B cell (primary cell): ENCODE data around the gene DYRK1A. TPM values are rescaled to one million over a fixed set of nuclear protein-coding genes. Genes with fewer than 3 reads are reported as not detected.
A peak's percentile ranks its signal among the peaks of the same experiment; 100 is the strongest.

ENCODE experiments used
- ATAC-seq: fragments of 200-7000 bp; cut with Tn5 transposase; one replicate; pipeline ENCODE4 v1.10.0; 2021; ENCODE audit warnings: low read depth, mild to moderate bottlenecking, moderate number of reproducible peaks, moderate library complexity
- CTCF ChIA-PET: fragments of 350-600 bp; sonication (Branson Sonifier 250); formaldehyde crosslinking; loops from one replicate; lab custom pipeline; 2021; ENCODE audit warnings: antibody characterized with exemption, inconsistent platforms; lab: Charles Lee
- POLR2A ChIA-PET: fragments of 350-600 bp; sonication (Branson Sonifier 250); formaldehyde crosslinking; loops from one replicate; lab custom pipeline; 2021; ENCODE audit warnings: antibody characterized with exemption; lab: Charles Lee
- DNase-seq: peaks from one replicate; pipeline ENCODE4 v3.0.0; 2013
- H2AFZ ChIP-seq: 2 replicates; pipeline ENCODE4 v1.6.1; 2012; ENCODE audit warnings: mild to moderate bottlenecking, low read depth, low read length; ENCODE audit not compliant: insufficient read depth, poor library complexity, severe bottlenecking
- H3K27ac ChIP-seq, 2 donors: 1 replicate in 1 of 2; 2 replicates in 1 of 2; pipeline ENCODE4 v1.5.1; 2012 to 2013; ENCODE audit warnings: low read length in 2 of 2, mild to moderate bottlenecking in 2 of 2, moderate library complexity in 1 of 2
- H3K27me3 ChIP-seq, 4 experiments: fragments of 200-600 bp in 1 of 4; sonication (generic) in 1 of 4; replicated peaks in 1 of 4; 1 replicate in 2 of 4; 2 replicates in 2 of 4; pipeline versions ENCODE4 v1.6.1 to v1.7.0; 2013 to 2016; ENCODE audit warnings: low read length in 3 of 4, mild to moderate bottlenecking in 2 of 4, mixed read lengths in 1 of 4, moderate library complexity in 1 of 4; ENCODE audit not compliant: insufficient read depth in 4 of 4, control insufficient read depth in 3 of 4; ENCODE audit errors: control extremely low read depth in 1 of 4
- H3K36me3 ChIP-seq, 2 experiments: replicated peaks in 1 of 2; 1 replicate in 1 of 2; 2 replicates in 1 of 2; pipeline versions ENCODE4 v1.6.1 to v1.7.1; 2013; ENCODE audit warnings: low read length in 1 of 2; ENCODE audit not compliant: insufficient read depth in 2 of 2, control insufficient read depth in 1 of 2; ENCODE audit errors: control extremely low read depth in 1 of 2, extremely low read depth in 1 of 2
- H3K4me1 ChIP-seq, 2 donors: fragments of 200-600 bp in 1 of 2; sonication (generic) in 1 of 2; 1 replicate in 1 of 2; 2 replicates in 1 of 2; pipeline versions ENCODE4 v1.5.1 to v1.6.1; 2013 to 2017; ENCODE audit warnings: low read length in 2 of 2; ENCODE audit not compliant: control insufficient read depth in 2 of 2, insufficient read depth in 2 of 2
- H3K4me2 ChIP-seq: replicated peaks from 2 replicates; pipeline ENCODE3; 2012; ENCODE audit warnings: mild to moderate bottlenecking, low read depth, low read length; ENCODE audit not compliant: poor library complexity, severe bottlenecking
- H3K4me3 ChIP-seq, 5 experiments: fragments of 200-600 bp in 1 of 5; sonication (generic) in 1 of 5; 1 replicate in 3 of 5; 2 replicates in 2 of 5; pipeline versions ENCODE4 v1.5.1 to v1.7.0; 2011 to 2016; ENCODE audit warnings: low read length in 4 of 5, mild to moderate bottlenecking in 4 of 5, low read depth in 2 of 5, control low read depth in 1 of 5, moderate library complexity in 1 of 5; ENCODE audit not compliant: insufficient read depth in 1 of 5; ENCODE audit errors: control extremely low read depth in 1 of 5, extremely low read depth in 1 of 5
- H3K79me2 ChIP-seq: fragments of 200-600 bp; sonication (generic); one replicate; pipeline ENCODE4 v1.6.0; 2016; ENCODE audit warnings: low read length; ENCODE audit not compliant: control insufficient read depth, insufficient read depth
- H3K9ac ChIP-seq: fragments of 200-600 bp; sonication (generic); 2 replicates; pipeline ENCODE4 v1.6.1; 2017; ENCODE audit warnings: mild to moderate bottlenecking, low read length, moderate library complexity
- H3K9me3 ChIP-seq, 3 donors: one replicate each; pipeline versions ENCODE4 v1.6.1 to v1.7.1; 2013; ENCODE audit warnings: low read length in 2 of 3; ENCODE audit not compliant: control insufficient read depth in 2 of 3, insufficient read depth in 1 of 3; ENCODE audit errors: control extremely low read depth in 1 of 3
- H4K20me1 ChIP-seq: 2 replicates; pipeline ENCODE4 v1.6.0; 2012; ENCODE audit warnings: mild to moderate bottlenecking, low read length; ENCODE audit not compliant: insufficient read depth, control insufficient read depth, poor library complexity, severe bottlenecking
- H3K27ac Mint-ChIP-seq: one replicate; pipeline ENCODE4 v1.8.0; 2021; ENCODE audit warnings: mixed read lengths
- H3K27me3 Mint-ChIP-seq: one replicate; pipeline ENCODE4 v1.8.0; 2021; ENCODE audit warnings: mixed read lengths
- H3K4me1 Mint-ChIP-seq: one replicate; pipeline ENCODE4 v1.8.0; 2021; ENCODE audit warnings: mixed read lengths
- H3K4me3 Mint-ChIP-seq: one replicate; pipeline ENCODE4 v1.8.0; 2021; ENCODE audit warnings: mixed read lengths
- H3K9me3 Mint-ChIP-seq: one replicate; pipeline ENCODE4 v1.8.0; 2022; ENCODE audit warnings: mixed read lengths; ENCODE audit not compliant: insufficient read depth
- EZH2 ChIP-seq: IDR thresholded peaks from 2 replicates; pipeline ENCODE4 v1.6.1; 2012; ENCODE audit warnings: borderline replicate concordance, low read depth, mild to moderate bottlenecking, moderate library complexity, low read length; ENCODE audit not compliant: insufficient read depth, poor library complexity, severe bottlenecking
- WGBS: methylation state at CpG from one replicate; pipeline ENCODE4 v1.1.5; 2013; ENCODE audit warnings: missing lambda C conversion rate; ENCODE audit not compliant: insufficient coverage; 5-methylcytosine and 5-hydroxymethylcytosine counted together
- intact Hi-C: fragments of 100-400 bp; cut with micrococcal nuclease; formaldehyde crosslinking; loops from one replicate; pipeline ENCODE4 v1.10.0; 2022
- polyA plus RNA-seq: library from polyadenylated mRNA; depleted of rRNA; stranded (reverse); fragments of >200 nt; gene quantifications from 2 replicates; pipeline ENCODE4 v1.2.3, GENCODE V29; 2012
- total RNA-seq, 2 donors: library from RNA; stranded (reverse); fragments of 120-200 nt in 1 of 2; gene quantifications; 1 replicate in 1 of 2; 2 replicates in 1 of 2; pipeline versions ENCODE4 v1.2.3 to v1.2.4, GENCODE V29; 2013 to 2022
- TF ChIP-seq, protein P1 (sequence below): fragments of 200-600 bp; IDR thresholded peaks from one replicate; pipeline ENCODE4 v1.8.0; 2022; ENCODE audit warnings: antibody characterized with exemption, mild to moderate bottlenecking

The DYRK1A gene
- total and polyA plus RNA-seq, 2 donors (not counting 1 experiment from before 2014, with no cell fraction given): 46.6 to 147 TPM

DNA sequence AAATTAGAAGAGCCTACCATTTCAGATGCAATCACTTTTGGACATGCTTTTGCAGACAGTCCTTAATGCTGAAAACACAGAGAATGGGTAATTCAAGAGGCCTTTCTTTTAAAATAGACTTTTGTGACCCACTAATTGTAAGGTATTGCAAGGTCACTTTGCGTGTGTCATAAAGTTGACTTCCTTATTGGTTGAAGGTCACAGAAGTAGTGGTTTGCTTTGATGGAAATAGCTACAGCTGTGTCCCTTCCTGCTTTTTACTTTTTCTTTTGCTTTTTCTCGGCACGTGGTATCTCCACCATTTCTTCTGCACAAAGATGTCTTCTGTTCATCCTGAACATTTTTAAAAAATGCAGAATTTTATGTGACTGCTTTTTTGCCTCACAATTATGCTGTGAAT, 146.8 kb downstream of the DYRK1A start:
- H3K27ac Mint-ChIP-seq: peak overlapping the region; percentile 27
- no peaks in the 10 kb centered on the region for H3K27me3 Mint-ChIP-seq
- no peak for TF ChIP-seq EZH2
- TF ChIP-seq, protein P1, sequence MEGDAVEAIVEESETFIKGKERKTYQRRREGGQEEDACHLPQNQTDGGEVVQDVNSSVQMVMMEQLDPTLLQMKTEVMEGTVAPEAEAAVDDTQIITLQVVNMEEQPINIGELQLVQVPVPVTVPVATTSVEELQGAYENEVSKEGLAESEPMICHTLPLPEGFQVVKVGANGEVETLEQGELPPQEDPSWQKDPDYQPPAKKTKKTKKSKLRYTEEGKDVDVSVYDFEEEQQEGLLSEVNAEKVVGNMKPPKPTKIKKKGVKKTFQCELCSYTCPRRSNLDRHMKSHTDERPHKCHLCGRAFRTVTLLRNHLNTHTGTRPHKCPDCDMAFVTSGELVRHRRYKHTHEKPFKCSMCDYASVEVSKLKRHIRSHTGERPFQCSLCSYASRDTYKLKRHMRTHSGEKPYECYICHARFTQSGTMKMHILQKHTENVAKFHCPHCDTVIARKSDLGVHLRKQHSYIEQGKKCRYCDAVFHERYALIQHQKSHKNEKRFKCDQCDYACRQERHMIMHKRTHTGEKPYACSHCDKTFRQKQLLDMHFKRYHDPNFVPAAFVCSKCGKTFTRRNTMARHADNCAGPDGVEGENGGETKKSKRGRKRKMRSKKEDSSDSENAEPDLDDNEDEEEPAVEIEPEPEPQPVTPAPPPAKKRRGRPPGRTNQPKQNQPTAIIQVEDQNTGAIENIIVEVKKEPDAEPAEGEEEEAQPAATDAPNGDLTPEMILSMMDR: no peak
- Histone ChIP-seq H3K4me3 (no peak overlapping the region), H3K36me3 (peaks cover 9 to 71% of the 10 kb centered on the region in 2 experiments), H3K27ac (peak overlapping the region in 1 of 2 donors; percentile 7), H3K9ac (no peak overlapping the region), H3K27me3 (no peaks in the 10 kb centered on the region), H3K79me2 (no peaks in the 10 kb centered on the region), H3K4me1 (no peaks in the 10 kb centered on the region), H3K9me3 (no peaks in the 10 kb centered on the region), H3K4me2 (no peak overlapping the region), H4K20me1 (peaks cover 5% of the 10 kb centered on the region), H2AFZ (no peak overlapping the region)
- WGBS: 83% methylated on average over 2 of the region's 3 CpGs
- H3K4me3 Mint-ChIP-seq: no peak overlapping the region
- ChIA-PET CTCF (no interaction called here), POLR2A (no interaction called here)
- H3K9me3 Mint-ChIP-seq: no peaks in the 10 kb centered on the region
- intact Hi-C loops: loop anchor here (10.0 kb wide), 1 partner anchor 51 kb away; no protein-coding TSS in a partner anchor
- peaks cover 19% of the 10 kb centered on the region for H3K4me1 Mint-ChIP-seq
- ATAC-seq: peak; percentile 31
- no peak for DNase-seq

DNA sequence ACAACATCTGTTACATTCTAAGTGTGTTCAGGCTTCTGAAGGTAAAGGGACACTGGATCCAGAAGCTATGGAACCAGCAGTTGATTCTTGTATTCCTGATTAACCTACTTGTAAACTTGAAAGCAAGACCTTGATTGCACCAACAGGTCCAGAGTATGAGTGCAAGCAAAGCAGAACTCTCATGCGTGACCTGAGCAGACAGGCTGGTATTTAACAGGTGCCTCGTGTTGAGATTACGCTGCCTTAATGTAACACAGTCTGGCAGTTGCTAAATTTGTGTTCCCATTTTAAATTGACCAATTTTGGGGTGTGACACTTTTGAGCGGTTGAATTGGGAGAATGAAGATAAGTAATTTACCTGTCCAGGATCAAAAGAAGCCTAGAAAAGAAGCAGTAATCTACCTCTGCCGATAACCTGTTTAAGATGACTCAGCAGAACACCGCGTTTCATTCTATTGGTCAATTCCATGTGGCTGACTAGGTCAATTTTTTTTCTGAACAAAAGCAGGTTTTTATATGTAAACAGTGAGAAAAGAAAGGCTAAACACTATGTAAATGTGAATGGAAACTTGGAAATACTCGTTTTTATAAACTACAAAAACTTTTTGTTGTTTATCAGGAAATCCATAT, 147.6 kb downstream of the DYRK1A start:
- no peak overlapping the region for H2AFZ ChIP-seq
- Mint-ChIP-seq H3K9me3 (no peaks in the 10 kb centered on the region), H3K27me3 (no peaks in the 10 kb centered on the region), H3K4me1 (peaks cover 19% of the 10 kb centered on the region), H3K4me3 (no peak overlapping the region), H3K27ac (peak overlapping the region; percentile 32)
- intact Hi-C loops: loop anchor here (10.0 kb wide), 1 partner anchor 51 kb away; no protein-coding TSS in a partner anchor
- H3K79me2 ChIP-seq: no peaks in the 10 kb centered on the region
- TF ChIP-seq EZH2: no peak
- TF ChIP-seq, protein P1: no peak
- peaks cover 9 to 63% of the 10 kb centered on the region in 2 experiments for H3K36me3 ChIP-seq
- no peaks in the 10 kb centered on the region for H3K4me1 ChIP-seq
- 95% methylated on average over 4 of the region's 8 CpGs for WGBS
- no peaks in the 10 kb centered on the region for H3K27me3 ChIP-seq
- no peak overlapping the region for H3K4me2 ChIP-seq
- H3K9ac ChIP-seq: no peak overlapping the region
- peaks cover 5% of the 10 kb centered on the region for H4K20me1 ChIP-seq
- ATAC-seq: peak; percentile 17
- no peak overlapping the region for H3K4me3 ChIP-seq
- peak overlapping the region in 1 of 2 donors; percentile 7 for H3K27ac ChIP-seq
- CTCF ChIA-PET: no interaction called here
- POLR2A ChIA-PET: no interaction called here
- DNase-seq: no peak
- no peaks in the 10 kb centered on the region for H3K9me3 ChIP-seq
